GM21529 (cell line): Measurements from ENCODE around the gene POU6F2.

ENCODE experiments used
- ATAC-seq: cut with Tn5 transposase; IDR thresholded peaks from one replicate; pipeline ENCODE4 v1.9.1; 2021; ENCODE audit not compliant: unreplicated experiment

POU6F2 gene

GRCh38 chr7:39429421-39429820 is 451.7 kb downstream of the POU6F2 start:
- no peak for ATAC-seq

- ATAC-seq = no peak
Measured at GRCh38 chr7:39430441-39430840, 452.7 kb downstream of the POU6F2 start.

- no peak for ATAC-seq
Measured at GRCh38 chr7:39430909-39431641, 453.4 kb downstream of the POU6F2 start.

- ATAC-seq = no peak
Measured at GRCh38 chr7:39432368-39432767, 454.7 kb downstream of the POU6F2 start.

- ATAC-seq = no peak
Measured at GRCh38 chr7:39432807-39433416, 455.2 kb downstream of the POU6F2 start.

- no peak for ATAC-seq
Measured at GRCh38 chr7:39433550-39433949, 455.8 kb downstream of the POU6F2 start.

GRCh38 chr7:39434012-39434411 is 456.3 kb downstream of the POU6F2 start:
- ATAC-seq = no peak

- ATAC-seq = no peak
Measured at GRCh38 chr7:39446546-39446945, 468.8 kb downstream of the POU6F2 start.

- no peak for ATAC-seq
Measured at GRCh38 chr7:39451901-39452300, 474.2 kb downstream of the POU6F2 start.

GRCh38 chr7:39453743-39454355 is 476.1 kb downstream of the POU6F2 start:
- peak; percentile 89 for ATAC-seq

- no peak for ATAC-seq
Measured at GRCh38 chr7:39458061-39458745, 480.5 kb downstream of the POU6F2 start.

GRCh38 chr7:39459636-39460035 is 481.9 kb downstream of the POU6F2 start:
- no peak for ATAC-seq

- no peak for ATAC-seq
Measured at GRCh38 chr7:39460486-39460885, 482.8 kb downstream of the POU6F2 start.

GRCh38 chr7:39461263-39461820 is 483.6 kb downstream of the POU6F2 start:
- no peak for ATAC-seq

GRCh38 chr7:39463252-39463651 is 485.5 kb downstream of the POU6F2 start:
- no peak for ATAC-seq

- peak; percentile 5 for ATAC-seq
Measured at GRCh38 chr7:39464350-39465054, 486.8 kb downstream of the POU6F2 start.

- ATAC-seq = peak; percentile 93
Measured at GRCh38 chr7:39465055-39465929, 487.6 kb downstream of the POU6F2 start.

GRCh38 chr7:39468261-39468660 is 490.6 kb downstream of the POU6F2 start:
- ATAC-seq = no peak

- no peak for ATAC-seq
Measured at GRCh38 chr7:39468808-39469374, 491.2 kb downstream of the POU6F2 start.
